Measurements from ENCODE around the gene NRXN3. TPM values are rescaled to one million over a fixed set of nuclear protein-coding genes. Genes with fewer than 3 reads are reported as not detected.

Gene NRXN3
- total RNA-seq, 1 experiment from 2014 or later = not detected

DNA sequence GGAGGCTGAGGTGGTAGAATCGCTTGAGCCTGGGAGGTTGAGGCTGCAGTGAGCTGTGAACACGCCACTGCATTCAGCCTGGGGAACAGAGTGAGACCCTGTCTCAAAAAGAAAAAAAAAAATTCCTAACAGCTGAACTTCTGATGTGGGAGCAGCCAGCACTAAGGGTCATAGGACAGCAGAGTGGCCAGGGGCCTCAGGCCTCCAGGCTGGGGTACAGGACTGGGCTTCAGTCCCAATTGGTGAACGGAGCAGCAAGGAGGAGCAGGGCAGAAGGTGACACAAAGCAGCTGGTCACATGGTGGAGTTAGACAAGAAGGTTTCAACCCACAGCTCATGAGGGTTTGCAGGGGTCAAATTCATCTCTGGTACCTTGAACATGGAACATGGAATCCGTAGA lies 40.8 kb upstream of the NRXN3 start:
- H3K4me3 Mint-ChIP-seq (ENCODE audit: low read depth, unreplicated experiment) = no peak overlapping the region
- peak overlapping the region; percentile 70 for H3K27ac Mint-ChIP-seq (ENCODE audit: unreplicated experiment)
- H3K36me3 Mint-ChIP-seq (ENCODE audit: insufficient read depth, unreplicated experiment) = no peaks in the 10 kb centered on the region
- intact Hi-C loops (cut with micrococcal nuclease; ENCODE audit: unreplicated experiment) = no loop called here
- CTCF ChIA-PET = no interaction called here
- H3K27me3 Mint-ChIP-seq (ENCODE audit: unreplicated experiment) = no peaks in the 10 kb centered on the region
- BruUV-seq (replicated peaks) = no TSS peak
- TF ChIP-seq, protein P1, sequence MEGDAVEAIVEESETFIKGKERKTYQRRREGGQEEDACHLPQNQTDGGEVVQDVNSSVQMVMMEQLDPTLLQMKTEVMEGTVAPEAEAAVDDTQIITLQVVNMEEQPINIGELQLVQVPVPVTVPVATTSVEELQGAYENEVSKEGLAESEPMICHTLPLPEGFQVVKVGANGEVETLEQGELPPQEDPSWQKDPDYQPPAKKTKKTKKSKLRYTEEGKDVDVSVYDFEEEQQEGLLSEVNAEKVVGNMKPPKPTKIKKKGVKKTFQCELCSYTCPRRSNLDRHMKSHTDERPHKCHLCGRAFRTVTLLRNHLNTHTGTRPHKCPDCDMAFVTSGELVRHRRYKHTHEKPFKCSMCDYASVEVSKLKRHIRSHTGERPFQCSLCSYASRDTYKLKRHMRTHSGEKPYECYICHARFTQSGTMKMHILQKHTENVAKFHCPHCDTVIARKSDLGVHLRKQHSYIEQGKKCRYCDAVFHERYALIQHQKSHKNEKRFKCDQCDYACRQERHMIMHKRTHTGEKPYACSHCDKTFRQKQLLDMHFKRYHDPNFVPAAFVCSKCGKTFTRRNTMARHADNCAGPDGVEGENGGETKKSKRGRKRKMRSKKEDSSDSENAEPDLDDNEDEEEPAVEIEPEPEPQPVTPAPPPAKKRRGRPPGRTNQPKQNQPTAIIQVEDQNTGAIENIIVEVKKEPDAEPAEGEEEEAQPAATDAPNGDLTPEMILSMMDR (IDR thresholded peaks at IDR 0.05; ENCODE audit: unreplicated experiment) = no peak
- no peak for DNase-seq
- H3K4me1 Mint-ChIP-seq (ENCODE audit: low read depth, unreplicated experiment) = peaks cover 31% of the 10 kb centered on the region
- H3K9me3 Mint-ChIP-seq (ENCODE audit: low read depth, unreplicated experiment) = peaks cover 3% of the 10 kb centered on the region

DNA sequence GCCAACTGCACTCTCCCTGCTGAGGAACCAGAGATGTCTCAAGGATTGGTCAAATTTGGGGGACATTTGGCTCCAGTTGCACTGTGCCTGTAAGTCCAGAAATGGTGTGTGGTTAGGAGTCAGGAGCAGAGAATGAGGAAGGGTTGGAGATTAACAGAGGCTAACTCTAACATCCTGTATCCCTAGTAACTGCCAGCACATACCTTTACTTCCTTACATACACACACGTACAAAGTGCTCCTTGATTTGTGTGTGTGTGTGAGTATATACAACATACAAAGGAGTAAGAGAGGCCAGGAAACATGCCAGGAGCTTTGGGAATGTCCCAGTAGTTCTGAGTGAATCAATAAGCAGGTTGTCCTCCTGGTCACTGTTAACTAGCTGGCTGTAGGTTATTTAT lies 39.8 kb upstream of the NRXN3 start:
- intact Hi-C loops (cut with micrococcal nuclease; ENCODE audit: unreplicated experiment) = no loop called here
- TF ChIP-seq, protein P1 (IDR thresholded peaks at IDR 0.05; ENCODE audit: unreplicated experiment) = no peak
- CTCF ChIA-PET = interaction anchor here (0.6 to 0.9 kb wide), 2 partner anchors 338 to 370 kb away, joined by 4 to 5 read pairs; no protein-coding TSS in a partner anchor
- H3K27ac Mint-ChIP-seq (ENCODE audit: unreplicated experiment) = peak overlapping the region; percentile 70
- no TSS peak for BruUV-seq (replicated peaks)
- peak; percentile 54 for DNase-seq
- H3K4me1 Mint-ChIP-seq (ENCODE audit: low read depth, unreplicated experiment) = peaks cover 41% of the 10 kb centered on the region
- peaks cover 3% of the 10 kb centered on the region for H3K9me3 Mint-ChIP-seq (ENCODE audit: low read depth, unreplicated experiment)
- no peaks in the 10 kb centered on the region for H3K27me3 Mint-ChIP-seq (ENCODE audit: unreplicated experiment)
- no peak overlapping the region for H3K4me3 Mint-ChIP-seq (ENCODE audit: low read depth, unreplicated experiment)
- no peaks in the 10 kb centered on the region for H3K36me3 Mint-ChIP-seq (ENCODE audit: insufficient read depth, unreplicated experiment)

DNA sequence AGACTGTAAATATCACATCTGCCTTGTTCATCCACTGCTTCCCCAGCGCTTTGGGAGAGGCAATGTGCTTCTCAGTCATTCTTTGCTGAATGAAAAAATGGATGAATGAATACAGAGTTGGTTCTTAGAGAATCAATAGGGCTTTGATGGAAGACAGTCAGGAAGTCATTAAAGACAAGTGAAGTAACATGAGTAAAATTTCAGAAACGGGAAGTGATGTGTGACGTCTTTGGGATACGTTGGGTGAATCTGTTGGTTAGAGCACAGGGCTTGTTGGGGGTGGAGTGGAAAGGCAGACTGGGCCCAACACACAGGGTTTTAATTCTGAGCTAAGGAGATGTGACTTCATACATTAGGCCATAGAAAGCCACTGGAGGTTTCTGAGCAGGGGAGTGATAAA lies 39.0 kb upstream of the NRXN3 start:
- H3K27me3 Mint-ChIP-seq (ENCODE audit: unreplicated experiment) = no peaks in the 10 kb centered on the region
- DNase-seq = no peak
- no peak overlapping the region for H3K4me3 Mint-ChIP-seq (ENCODE audit: low read depth, unreplicated experiment)
- peaks cover 49% of the 10 kb centered on the region for H3K4me1 Mint-ChIP-seq (ENCODE audit: low read depth, unreplicated experiment)
- H3K27ac Mint-ChIP-seq (ENCODE audit: unreplicated experiment) = peak overlapping the region; percentile 70
- CTCF ChIA-PET = no interaction called here
- TF ChIP-seq, protein P1 (IDR thresholded peaks at IDR 0.05; ENCODE audit: unreplicated experiment) = no peak
- BruUV-seq (replicated peaks) = no TSS peak
- no peaks in the 10 kb centered on the region for H3K36me3 Mint-ChIP-seq (ENCODE audit: insufficient read depth, unreplicated experiment)
- intact Hi-C loops (cut with micrococcal nuclease; ENCODE audit: unreplicated experiment) = no loop called here
- H3K9me3 Mint-ChIP-seq (ENCODE audit: low read depth, unreplicated experiment) = peaks cover 3% of the 10 kb centered on the region

DNA sequence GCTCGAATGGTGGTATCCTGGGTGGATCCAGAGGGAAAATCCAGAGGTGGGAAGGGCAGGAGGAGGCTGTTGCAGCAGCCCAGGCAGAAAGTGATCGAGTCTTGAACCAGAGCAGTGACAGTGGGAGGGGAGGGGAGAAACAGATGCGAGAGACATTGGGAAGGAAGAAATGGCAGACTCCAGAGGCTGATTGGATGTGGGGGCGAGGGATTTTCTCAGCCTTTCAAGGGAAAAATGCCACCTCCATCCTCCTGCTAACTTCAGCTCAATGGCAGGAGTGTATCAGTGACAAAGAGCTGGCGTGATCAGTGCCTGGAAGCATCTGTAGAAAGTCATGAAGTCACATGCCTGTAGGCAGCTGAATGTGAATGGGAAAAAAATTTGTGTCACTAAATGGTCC lies 38.6 kb upstream of the NRXN3 start:
- no peak for DNase-seq
- Mint-ChIP-seq H3K4me1 (ENCODE audit: low read depth, unreplicated experiment) (peaks cover 54% of the 10 kb centered on the region), H3K36me3 (ENCODE audit: insufficient read depth, unreplicated experiment) (no peaks in the 10 kb centered on the region), H3K9me3 (ENCODE audit: low read depth, unreplicated experiment) (peaks cover 3% of the 10 kb centered on the region), H3K27ac (ENCODE audit: unreplicated experiment) (peak overlapping the region; percentile 70), H3K4me3 (ENCODE audit: low read depth, unreplicated experiment) (no peak overlapping the region), H3K27me3 (ENCODE audit: unreplicated experiment) (no peaks in the 10 kb centered on the region)
- TF ChIP-seq, protein P1 (IDR thresholded peaks at IDR 0.05; ENCODE audit: unreplicated experiment) = no peak
- intact Hi-C loops (cut with micrococcal nuclease; ENCODE audit: unreplicated experiment) = no loop called here
- BruUV-seq (replicated peaks) = no TSS peak
- CTCF ChIA-PET = no interaction called here
